A549 (cell line): Measurements from ENCODE around the gene RGS14. TPM values are rescaled to one million over a fixed set of nuclear protein-coding genes. Genes with fewer than 3 reads are reported as not detected.

Experiments used
- ATAC-seq, 2 experiments: fragments of 200-7000 bp in 1 of 2; fragments of >200 bp in 1 of 2; cut with Nextera tagmentation in 1 of 2; cut with Tn5 transposase in 1 of 2; 3 replicates each; pipeline versions ENCODE4 v1.8.0 to v1.9.1; 2018 to 2020; ENCODE audit warnings: mild to moderate bottlenecking in 1 of 2, moderate library complexity in 1 of 2
- CTCF ChIA-PET: fragments of 300-600 bp; sonication (Branson Sonifier 250); formaldehyde crosslinking; extraction: SDS; loops from one replicate; lab custom pipeline; 2021; ENCODE audit warnings: antibody characterized with exemption, inconsistent platforms; lab: Yijun Ruan, JAX
- POLR2A ChIA-PET: fragments of 350-600 bp; formaldehyde crosslinking; extraction: SDS; loops from one replicate; lab custom pipeline; 2021; ENCODE audit warnings: antibody characterized with exemption, inconsistent platforms; lab: Yijun Ruan, JAX
- DNase-seq, 2 experiments: peaks; one replicate each; pipeline versions ENCODE4 v3.0.0 to v3.0.0-alpha.2; 2011 to 2016; ENCODE audit warnings: low read depth in 1 of 2, low spot score in 1 of 2
- FAIRE-seq: peaks from 2 replicates; lab custom pipeline; 2011; peaks lifted over from hg19 to GRCh38; lab: Jason Lieb, UNC
- H3K27ac ChIP-seq, 2 experiments: fragments of >200 bp; sonication (Bioruptor Twin); formaldehyde crosslinking; 3 replicates each; pipeline ENCODE4 v1.5.1; 2016 to 2017
- H3K4me1 ChIP-seq: fragments of >200 bp; sonication (Bioruptor Twin); formaldehyde crosslinking; 3 replicates; pipeline ENCODE4 v1.6.1; 2016
- H3K4me2 ChIP-seq: fragments of >200 bp; sonication (Bioruptor Twin); formaldehyde crosslinking; 3 replicates; pipeline ENCODE4 v1.6.1; 2016
- H3K4me3 ChIP-seq: fragments of >200 bp; sonication (Bioruptor Twin); formaldehyde crosslinking; 3 replicates; pipeline ENCODE4 v1.5.1; 2016
- H3K9me3 ChIP-seq: fragments of >200 bp; sonication (Bioruptor Twin); formaldehyde crosslinking; 3 replicates; pipeline ENCODE4 v1.6.1; 2016
- BHLHE40 ChIP-seq: IDR thresholded peaks from 2 replicates; pipeline ENCODE4 v1.6.1; 2012; ENCODE audit warnings: low read depth, low read length, inconsistent platforms
- CEBPB ChIP-seq, 2 experiments: fragments of >200 bp in 1 of 2; sonication (Bioruptor Twin) in 1 of 2; formaldehyde crosslinking in 1 of 2; IDR thresholded peaks; 2 replicates each; pipeline ENCODE4 v1.6.1; 2012 to 2016
- CHD4 ChIP-seq: fragments of 200-600 bp; sonication (generic); IDR thresholded peaks from 2 replicates; pipeline ENCODE4 v1.6.1; 2016; ENCODE audit warnings: antibody characterized with exemption, mild to moderate bottlenecking, borderline replicate concordance
- CTCF ChIP-seq: fragments of >200 bp; sonication (Bioruptor Twin); formaldehyde crosslinking; IDR thresholded peaks from 3 replicates; pipeline ENCODE4 v1.5.1; 2016
- E2F6 ChIP-seq: IDR thresholded peaks from 2 replicates; pipeline ENCODE4 v1.6.1; 2012; ENCODE audit warnings: low read depth, borderline replicate concordance
- EHMT2 ChIP-seq: fragments of 200-600 bp; sonication (generic); IDR thresholded peaks from 2 replicates; pipeline ENCODE4 v1.6.1; 2016; ENCODE audit warnings: antibody characterized with exemption, low read depth, mild to moderate bottlenecking, moderate library complexity
- EP300 ChIP-seq, 2 experiments: fragments of >200 bp; sonication (Bioruptor Twin); formaldehyde crosslinking; IDR thresholded peaks; 2 replicates in 1 of 2; 3 replicates in 1 of 2; pipeline ENCODE4 v1.6.1; 2016 to 2017
- FOSB ChIP-seq: fragments of 250-450 bp; sonication (Bioruptor Pico); IDR thresholded peaks from 2 replicates; pipeline ENCODE4 v1.5.0; 2020; ENCODE audit warnings: mild to moderate bottlenecking, moderate library complexity
- HES2 ChIP-seq: fragments of >200 bp; sonication (Bioruptor Twin); formaldehyde crosslinking; IDR thresholded peaks from 2 replicates; pipeline ENCODE4 v1.6.1; 2016
- HEYL ChIP-seq: fragments of 250-450 bp; sonication (Bioruptor Pico); IDR thresholded peaks from 2 replicates; pipeline ENCODE4 v1.8.0; 2021; ENCODE audit warnings: mild to moderate bottlenecking, moderate library complexity
- KDM1A ChIP-seq: fragments of 200-600 bp; sonication (generic); IDR thresholded peaks from 2 replicates; pipeline ENCODE4 v1.6.1; 2016; ENCODE audit warnings: low read depth, mild to moderate bottlenecking
- MAX ChIP-seq: IDR thresholded peaks from 2 replicates; pipeline ENCODE4 v1.6.1; 2012
- NFE2L2 ChIP-seq: fragments of 150-350 bp; conservative IDR thresholded peaks from 2 replicates; pipeline ENCODE4 v1.6.1; 2014; ENCODE audit warnings: low read length
- PBX3 ChIP-seq: IDR thresholded peaks from 2 replicates; pipeline ENCODE4 v1.6.1; 2012
- RAD21 ChIP-seq, 2 experiments: fragments of >200 bp in 1 of 2; sonication (Bioruptor Twin) in 1 of 2; formaldehyde crosslinking in 1 of 2; IDR thresholded peaks in 1 of 2; conservative IDR thresholded peaks in 1 of 2; 2 replicates in 1 of 2; 3 replicates in 1 of 2; pipeline ENCODE4 v1.6.1; 2012 to 2018; ENCODE audit warnings: inconsistent platforms in 1 of 2
- RARB ChIP-seq: fragments of 250-450 bp; sonication (Bioruptor Pico); IDR thresholded peaks from 2 replicates; pipeline ENCODE4 v1.8.0; 2021; ENCODE audit warnings: mild to moderate bottlenecking, moderate library complexity
- RFX5 ChIP-seq: fragments of 450-650 bp; IDR thresholded peaks from 2 replicates; pipeline ENCODE4 v1.7.1; 2014; ENCODE audit warnings: antibody characterized with exemption, mild to moderate bottlenecking, moderate library complexity
- SMC3 ChIP-seq: fragments of >200 bp; sonication (Bioruptor Twin); formaldehyde crosslinking; IDR thresholded peaks from 3 replicates; pipeline ENCODE4 v1.6.1; 2018; ENCODE audit warnings: inconsistent platforms
- TFCP2L1 ChIP-seq: fragments of 250-450 bp; sonication (Bioruptor Pico); IDR thresholded peaks from 2 replicates; pipeline ENCODE4 v1.5.0; 2021; ENCODE audit warnings: mild to moderate bottlenecking
- ZNF302 ChIP-seq: fragments of 250-450 bp; sonication (Bioruptor Pico); IDR thresholded peaks from 2 replicates; pipeline ENCODE4 v1.9.0; 2021; ENCODE audit warnings: inconsistent platforms, mild to moderate bottlenecking, moderate library complexity
- WGBS: methylation state at CpG from one replicate; pipeline ENCODE4 v1.1.6; 2017; ENCODE audit errors: missing lambda C conversion rate; 5-methylcytosine and 5-hydroxymethylcytosine counted together
- polyA plus RNA-seq, 4 experiments: library from polyadenylated mRNA; depleted of rRNA in 3 of 4; stranded (reverse); fragments of >200 nt; fragmentation: RNase III in 1 of 4; extraction: RNeasy Plus Mini Kit Qiagen cat#74134 plus additional on column Dnase treatment in 1 of 4; gene quantifications; 2 replicates in 3 of 4; 3 replicates in 1 of 4; pipeline ENCODE4 v1.2.3, GENCODE V29; 2011 to 2017

The RGS14 gene
- polyA plus RNA-seq, 2 of the 4 experiments (the other 2 are of a cell fraction): 3.9 to 8.4 TPM

- WGBS: 78% methylated on average over 9 of the region's 11 CpGs
- DNase-seq (peak in 1 of 2 experiments; percentile 59), ATAC-seq (peak; percentile 37 to 63; a peak in 3 of 6 replicates), FAIRE-seq (no peak)
- Histone ChIP-seq H3K27ac (peak overlapping the region in 1 of 2 experiments; percentile 3; a peak in 1 of 6 replicates), H3K4me3 (no peak overlapping the region), H3K4me1 (peaks cover 23% of the 10 kb centered on the region), H3K9me3 (no peaks in the 10 kb centered on the region), H3K4me2 (no peak overlapping the region)
- POLR2A ChIA-PET: no interaction called here
- CTCF ChIA-PET: interaction anchor here (0.9 to 43.1 kb wide), 6 partner anchors 3 to 269 kb away, joined by 3 to 1107 read pairs (median 185); partner anchors contain the start of genes F12, PFN3, PRR7 and SLC34A1
- TF ChIP-seq RAD21 (conservative IDR thresholded peaks at IDR 0.05 in 1 of 2, IDR thresholded peaks at IDR 0.05 in 1 of 2): 0 out of 5 replicates have a peak, but pooled peaks of 1 of the 2 experiments have one; percentile 31
- TF ChIP-seq E2F6: peak; percentile 73; the same call in 1 of the 2 replicates
- 0 out of 3 replicates have a peak, but pooled peaks have one; percentile 11 for TF ChIP-seq CTCF
- TF ChIP-seq MAX: peak; percentile 41; the same call in 1 of the 2 replicates
- TF ChIP-seq BHLHE40: no peak
These were observed 24.8 kb downstream of the RGS14 start for GRCh38 chr5:177382423-177383029.

- no peaks in the 10 kb centered on the region for H3K9me3 ChIP-seq
- no peak overlapping the region; a peak in 1 of 6 replicates for H3K27ac ChIP-seq
- H3K4me1 ChIP-seq: peaks cover 21% of the 10 kb centered on the region
- H3K4me3 ChIP-seq: no peak overlapping the region
- no peak for ATAC-seq
- ChIA-PET POLR2A (no interaction called here), CTCF (interaction anchor here (1.1 to 43.1 kb wide), 7 partner anchors 4 to 269 kb away, joined by 4 to 1107 read pairs (median 11); partner anchors contain the start of genes F12, PFN3, PRR7 and SLC34A1)
- no peak for TF ChIP-seq HEYL
- TF ChIP-seq SMC3: no peak
- TF ChIP-seq HES2: no peak
- no peak for TF ChIP-seq CEBPB (IDR thresholded peaks at IDR 0.05)
- no peak overlapping the region for H3K4me2 ChIP-seq
- no peak for DNase-seq
- FAIRE-seq: no peak
- 83% methylated on average over 9 of the region's 9 CpGs for WGBS
These were observed 25.5 kb downstream of the RGS14 start for GRCh38 chr5:177383181-177383580.

- FAIRE-seq: no peak
- ATAC-seq: no peak
- Histone ChIP-seq H3K4me3 (no peak within 1 kb of the TSS), H3K9me3 (no peaks in the 10 kb centered on the region), H3K4me2 (no peak within 1 kb of the TSS), H3K27ac (peak within 1 kb of the TSS in 1 of 2 experiments; percentile 1; a peak in 1 of 6 replicates), H3K4me1 (peaks cover 18% of the 10 kb centered on the region)
- DNase-seq: no peak
- ChIA-PET CTCF (interaction anchor here (0.8 to 43.1 kb wide), 7 partner anchors 5 to 270 kb away, joined by 4 to 1107 read pairs (median 11); partner anchors contain the start of genes F12, PFN3, PRR7 and SLC34A1), POLR2A (no interaction called here)
- TF ChIP-seq RAD21 (conservative IDR thresholded peaks at IDR 0.05 in 1 of 2, IDR thresholded peaks at IDR 0.05 in 1 of 2) (no peak), NFE2L2 (no peak), ZNF302 (no peak), TFCP2L1 (CRISPR knock-in tag) (no peak), HES2 (no peak), RFX5 (no peak), RARB (CRISPR knock-in tag) (no peak), E2F6 (no peak), EP300 (IDR thresholded peaks at IDR 0.05) (no peak), CHD4 (no peak), FOSB (CRISPR knock-in tag) (no peak), PBX3 (no peak), KDM1A (no peak), EHMT2 (no peak), CEBPB (IDR thresholded peaks at IDR 0.05) (no peak)
- 67% methylated on average over 4 of the region's 4 CpGs for WGBS
These were observed 26.4 kb downstream of the RGS14 start, which contains the start of gene SLC34A1 for GRCh38 chr5:177384134-177384533. Gene SLC34A1, plus strand, starts transcription at chr5:177384434. Its CDS starts 1,308 bp downstream, at chr5:177385742.
